HCT116 (cell line): ENCODE measurements around the gene COL4A1. TPM values are rescaled to one million over a fixed set of nuclear protein-coding genes. Genes with fewer than 3 reads are reported as not detected.

Source experiments
- ATAC-seq: fragments of 200-7000 bp; cut with Tn5 transposase; 2 replicates; pipeline ENCODE4 v1.9.1; 2020; ENCODE audit warnings: mild to moderate bottlenecking, moderate library complexity
- BruUV-seq: library from RNA; stranded (reverse); fragments of 400-500 nt; replicated peaks from 2 replicates; lab custom pipeline; 2021; lab: Mats Ljungman, UMichigan
- CTCF ChIA-PET: fragments of 300-600 bp; sonication (Branson Sonifier 250); formaldehyde crosslinking; loops from one replicate; lab custom pipeline; 2021; ENCODE audit warnings: antibody characterized with exemption; lab: Charles Lee
- POLR2A ChIA-PET: fragments of 300-600, 350-600 bp; sonication (Branson Sonifier 250); formaldehyde crosslinking; loops from one replicate; lab custom pipeline; 2021; ENCODE audit warnings: antibody characterized with exemption; lab: Charles Lee
- RAD21 ChIA-PET, 2 experiments: fragments of 300-600 bp; sonication (Branson Sonifier 250); formaldehyde crosslinking; loops; one replicate each; lab custom pipeline; 2023; ENCODE audit warnings: low total read pairs in 2 of 2; ENCODE audit not compliant: uncharacterized antibody in 2 of 2, unreplicated experiment in 2 of 2, low non-redundant PET in 1 of 2; lab: Charles Lee
- DNase-seq: peaks from one replicate; pipeline ENCODE4 v3.0.0-alpha.2; 2010; ENCODE audit warnings: low read depth, low spot score
- H2AFZ ChIP-seq: fragments of 200-600 bp; shearing (Covaris generic), sonication (generic); 2 replicates; pipeline ENCODE4 v1.6.1; 2017; ENCODE audit warnings: low read depth, mixed run types, mixed read lengths, antibody characterized with exemption, low read length; ENCODE audit not compliant: poor library complexity, severe bottlenecking
- H3K27ac ChIP-seq: 2 replicates; pipeline ENCODE4 v1.5.1; 2012; ENCODE audit warnings: low read depth, low read length
- H3K27me3 ChIP-seq: fragments of 200-600 bp; sonication (generic); 2 replicates; pipeline ENCODE4 v1.6.1; 2016; ENCODE audit warnings: mixed run types, low read length, mixed read lengths; ENCODE audit not compliant: insufficient read depth
- H3K36me3 ChIP-seq, 2 experiments: fragments of 200-500 bp in 1 of 2; fragments of 200-600 bp in 1 of 2; sonication (Bioruptor generic) in 1 of 2; sonication (generic) in 1 of 2; 2 replicates each; pipeline versions ENCODE4 v1.5.1 to v1.6.1; 2014 to 2016; ENCODE audit warnings: low read length in 2 of 2, inconsistent platforms in 1 of 2, mixed read lengths in 1 of 2, mixed run types in 1 of 2; ENCODE audit not compliant: insufficient read depth in 2 of 2, control insufficient read depth in 1 of 2
- H3K4me1 ChIP-seq, 2 experiments: fragments of 200-600 bp in 1 of 2; sonication (generic) in 1 of 2; 2 replicates each; pipeline versions ENCODE4 v1.5.1 to v1.6.1; 2012 to 2017; ENCODE audit warnings: low read length in 2 of 2, inconsistent platforms in 1 of 2, mild to moderate bottlenecking in 1 of 2, mixed read lengths in 1 of 2, mixed run types in 1 of 2, moderate library complexity in 1 of 2; ENCODE audit not compliant: insufficient read depth in 2 of 2, control insufficient read depth in 1 of 2
- H3K4me2 ChIP-seq: fragments of 200-600 bp; sonication (generic); 2 replicates; pipeline ENCODE4 v1.6.1; 2017; ENCODE audit warnings: mixed run types, low read length, mixed read lengths
- H3K4me3 ChIP-seq, 2 experiments: fragments of 200-600 bp in 1 of 2; sonication (generic) in 1 of 2; replicated peaks in 1 of 2; 2 replicates each; pipeline ENCODE4 v1.5.1; 2011 to 2016; ENCODE audit warnings: low read length in 2 of 2, control low read depth in 1 of 2, low read depth in 1 of 2, mild to moderate bottlenecking in 1 of 2, mixed read lengths in 1 of 2, mixed run types in 1 of 2
- H3K79me2 ChIP-seq: fragments of 200-600 bp; sonication (generic); 2 replicates; pipeline ENCODE4 v1.6.1; 2017; ENCODE audit warnings: mild to moderate bottlenecking, mixed run types, low read length, moderate library complexity, mixed read lengths; ENCODE audit not compliant: insufficient read depth
- H3K9ac ChIP-seq: fragments of 200-600 bp; sonication (generic); 2 replicates; pipeline ENCODE4 v1.6.1; 2016; ENCODE audit warnings: low read length, mixed read lengths
- H3K9me2 ChIP-seq: fragments of 200-600 bp; sonication (generic), shearing (Covaris generic); 2 replicates; pipeline ENCODE4 v1.6.1; 2017; ENCODE audit warnings: mixed run types, mild to moderate bottlenecking, moderate library complexity; ENCODE audit not compliant: insufficient read depth
- H3K9me3 ChIP-seq, 2 experiments: fragments of 200-500 bp in 1 of 2; fragments of 200-600 bp in 1 of 2; sonication (Bioruptor generic) in 1 of 2; sonication (generic) in 1 of 2; 2 replicates each; pipeline ENCODE4 v1.6.1; 2014 to 2017; ENCODE audit warnings: low read length in 2 of 2, mixed read lengths in 2 of 2, inconsistent platforms in 1 of 2, low read depth in 1 of 2, mild to moderate bottlenecking in 1 of 2, mixed run types in 1 of 2, moderate library complexity in 1 of 2; ENCODE audit not compliant: control insufficient read depth in 1 of 2, insufficient read depth in 1 of 2
- H4K20me1 ChIP-seq: fragments of 200-600 bp; sonication (generic), shearing (Covaris generic); 2 replicates; pipeline ENCODE4 v1.6.1; 2017; ENCODE audit warnings: mixed run types, mild to moderate bottlenecking, moderate library complexity; ENCODE audit not compliant: insufficient read depth
- REST ChIP-seq: IDR thresholded peaks from 2 replicates; pipeline ENCODE4 v1.6.1; 2012; ENCODE audit warnings: low read depth
- SP1 ChIP-seq: IDR thresholded peaks from 2 replicates; pipeline ENCODE4 v1.6.1; 2012; ENCODE audit warnings: low read depth
- ZNF274 ChIP-seq: fragments of 200-500 bp; sonication (Bioruptor generic); IDR thresholded peaks from 2 replicates; pipeline ENCODE4 v1.6.1; 2014; ENCODE audit warnings: mild to moderate bottlenecking, low read depth, low read length, inconsistent platforms
- intact Hi-C: fragments of 100-400 bp; cut with micrococcal nuclease; formaldehyde crosslinking; loops from 2 replicates; pipeline ENCODE4 v1.10.0; 2022
- total RNA-seq: library from RNA; stranded (reverse); gene quantifications from one replicate; pipeline ENCODE4 v1.2.1, GENCODE V29; 2021; ENCODE audit not compliant: unreplicated experiment
- TF ChIP-seq, protein P1 (sequence below), 3 experiments: fragments of 200-600 bp in 1 of 3; sonication (generic) in 1 of 3; IDR thresholded peaks in 2 of 3; conservative IDR thresholded peaks in 1 of 3; 2 replicates each; pipeline ENCODE4 v1.5.1; 2012 to 2017; ENCODE audit warnings: low read depth in 2 of 3, low read length in 2 of 3, antibody characterized with exemption in 1 of 3, borderline replicate concordance in 1 of 3, control low read depth in 1 of 3, mild to moderate bottlenecking in 1 of 3, mixed read lengths in 1 of 3, mixed run types in 1 of 3, moderate library complexity in 1 of 3; ENCODE audit not compliant: insufficient read depth in 1 of 3

The COL4A1 gene
- total RNA-seq, 1 experiment from 2014 or later: 0.57 TPM

DNA sequence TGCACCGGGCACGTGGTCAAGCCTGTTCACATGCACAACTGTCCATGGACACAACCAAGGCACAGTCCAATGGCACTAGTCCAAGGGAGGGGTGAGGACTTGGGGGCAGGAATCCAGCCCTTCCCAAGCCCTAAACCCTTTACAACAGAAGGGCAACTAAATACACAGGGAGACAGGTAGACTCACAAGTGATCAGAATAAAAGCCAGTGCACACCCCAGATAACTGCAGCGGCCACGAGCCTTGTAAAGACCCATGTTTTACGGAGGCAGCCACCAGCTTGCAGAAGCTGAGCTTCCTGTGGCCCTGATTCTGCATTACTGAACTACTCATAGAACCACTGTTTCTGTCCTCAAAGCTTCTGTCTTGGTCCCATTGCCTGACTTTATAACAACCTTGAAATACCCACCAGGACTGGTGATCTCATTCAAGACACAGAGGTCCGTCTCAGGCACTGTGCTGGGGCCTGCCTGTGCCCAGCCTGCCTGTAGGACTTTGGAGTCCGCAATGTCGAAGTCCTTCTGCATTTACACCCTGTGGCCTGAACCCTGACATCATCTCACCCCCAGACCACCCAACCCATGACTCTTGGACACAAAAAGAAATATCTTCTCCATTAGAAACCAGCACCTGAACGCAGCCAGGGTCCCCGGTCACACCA, 181.2 kb downstream of the COL4A1 start:
- Histone ChIP-seq H3K9me2 (no peaks in the 10 kb centered on the region), H3K79me2 (no peaks in the 10 kb centered on the region), H3K4me2 (no peak overlapping the region), H3K4me3 (no peak overlapping the region), H3K36me3 (no peaks in the 10 kb centered on the region), H3K9me3 (no peaks in the 10 kb centered on the region)
- ATAC-seq: no peak
- ChIA-PET RAD21 (no interaction called here), CTCF (no interaction called here)
- TF ChIP-seq, protein P1, sequence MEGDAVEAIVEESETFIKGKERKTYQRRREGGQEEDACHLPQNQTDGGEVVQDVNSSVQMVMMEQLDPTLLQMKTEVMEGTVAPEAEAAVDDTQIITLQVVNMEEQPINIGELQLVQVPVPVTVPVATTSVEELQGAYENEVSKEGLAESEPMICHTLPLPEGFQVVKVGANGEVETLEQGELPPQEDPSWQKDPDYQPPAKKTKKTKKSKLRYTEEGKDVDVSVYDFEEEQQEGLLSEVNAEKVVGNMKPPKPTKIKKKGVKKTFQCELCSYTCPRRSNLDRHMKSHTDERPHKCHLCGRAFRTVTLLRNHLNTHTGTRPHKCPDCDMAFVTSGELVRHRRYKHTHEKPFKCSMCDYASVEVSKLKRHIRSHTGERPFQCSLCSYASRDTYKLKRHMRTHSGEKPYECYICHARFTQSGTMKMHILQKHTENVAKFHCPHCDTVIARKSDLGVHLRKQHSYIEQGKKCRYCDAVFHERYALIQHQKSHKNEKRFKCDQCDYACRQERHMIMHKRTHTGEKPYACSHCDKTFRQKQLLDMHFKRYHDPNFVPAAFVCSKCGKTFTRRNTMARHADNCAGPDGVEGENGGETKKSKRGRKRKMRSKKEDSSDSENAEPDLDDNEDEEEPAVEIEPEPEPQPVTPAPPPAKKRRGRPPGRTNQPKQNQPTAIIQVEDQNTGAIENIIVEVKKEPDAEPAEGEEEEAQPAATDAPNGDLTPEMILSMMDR (IDR thresholded peaks at IDR 0.05 in 2 of 3, conservative IDR thresholded peaks at IDR 0.05 in 1 of 3; ENCODE audit: borderline replicate concordance in 1 of 3, insufficient read depth in 1 of 3, low read depth in 2 of 3, low read length in 2 of 3): no peak
- TF ChIP-seq SP1 (no peak), REST (no peak), ZNF274 (no peak)
- TF ChIP-seq, all 23 proteins: peak for 0
- Histone ChIP-seq H3K27me3 (no peaks in the 10 kb centered on the region), H4K20me1 (no peaks in the 10 kb centered on the region), H3K4me1 (peaks cover 2 to 10% of the 10 kb centered on the region in 2 experiments; a peak in 1 of 4 replicates), H3K9ac (no peak overlapping the region), H3K27ac (no peak overlapping the region), H2AFZ (no peak overlapping the region)
- POLR2A ChIA-PET: no interaction called here
- BruUV-seq: no TSS peak
- no peak for DNase-seq
- intact Hi-C loops: no loop called here
